Measurements from ENCODE around the gene PPP1R3E.

Gene PPP1R3E

GRCh38 chr14:23322568-23323517, 20.2 kb upstream of the PPP1R3E start:
- DNase-seq, result no peak
- H3K14ac ChIP-seq (ENCODE audit: low read length), result no peak overlapping the region
- no peaks in the 10 kb centered on the region for H3K27me3 ChIP-seq (ENCODE audit: insufficient read depth, low read length)
- H4K91ac ChIP-seq (ENCODE audit: low read depth, low read length), result peak overlapping the region; percentile 100
- H3K36me3 ChIP-seq (ENCODE audit: control insufficient read depth in 1 of 2, insufficient read depth in 2 of 2, low read length in 2 of 2), result peaks cover 25 to 30% of the 10 kb centered on the region in 2 experiments
- peaks cover 9% of the 10 kb centered on the region for H3K79me2 ChIP-seq (ENCODE audit: control insufficient read depth, insufficient read depth, low read length, poor library complexity)
- no peaks in the 10 kb centered on the region for H3K9me3 ChIP-seq (ENCODE audit: insufficient read depth, low read depth, low read length)
- no peak overlapping the region for H2BK120ac ChIP-seq (ENCODE audit: insufficient read depth, low read length, poor library complexity)
- peak overlapping the region; percentile 73 for H3K4me2 ChIP-seq (ENCODE audit: low read length)
- H3K9ac ChIP-seq (ENCODE audit: low read length), result peak overlapping the region; percentile 90
- H4K8ac ChIP-seq (ENCODE audit: low read depth, low read length), result no peak overlapping the region
- H2AFZ ChIP-seq (ENCODE audit: insufficient read depth, low read length, poor library complexity), result peak overlapping the region; percentile 30
- 100% methylated on average over 1 of the region's 10 CpGs for WGBS (ENCODE audit: extremely low coverage, insufficient coverage, insufficient read length)
- peak overlapping the region; percentile 100 for H3K4ac ChIP-seq (ENCODE audit: low read depth, low read length)
- H2BK5ac ChIP-seq (ENCODE audit: low read depth, low read length, poor library complexity), result no peak overlapping the region
- H3K18ac ChIP-seq (ENCODE audit: low read length), result no peak overlapping the region
- H3K79me1 ChIP-seq (ENCODE audit: low read length), result peaks cover 17% of the 10 kb centered on the region
- H4K12ac ChIP-seq (ENCODE audit: low read depth, low read length), result no peak overlapping the region
- no peak overlapping the region for H2AK5ac ChIP-seq (ENCODE audit: low read length)
- H2BK12ac ChIP-seq (ENCODE audit: low read length), result no peak overlapping the region
- H3K23ac ChIP-seq (ENCODE audit: low read length), result no peak overlapping the region
- H3K4me1 ChIP-seq (ENCODE audit: control insufficient read depth in 1 of 2, insufficient read depth in 2 of 2, low read length in 2 of 2), result peaks cover 8 to 10% of the 10 kb centered on the region in 2 experiments
- H3K27ac ChIP-seq (ENCODE audit: low read depth, low read length), result no peak overlapping the region
- peak overlapping the region; percentile 80 for H3K4me3 ChIP-seq (ENCODE audit: low read depth, low read length)

- no CpG with 5 or more reads among the region's 64 CpGs for WGBS (ENCODE audit: extremely low coverage, insufficient coverage, insufficient read length)
- Histone ChIP-seq H4K8ac (ENCODE audit: low read depth, low read length) (peak overlapping the region; percentile 99), H3K23ac (ENCODE audit: low read length) (no peak overlapping the region), H2BK5ac (ENCODE audit: low read depth, low read length, poor library complexity) (peak overlapping the region; percentile 99), H3K18ac (ENCODE audit: low read length) (peak overlapping the region; percentile 99), H3K9me3 (ENCODE audit: insufficient read depth, low read depth, low read length) (no peaks in the 10 kb centered on the region), H3K36me3 (ENCODE audit: control insufficient read depth in 1 of 2, insufficient read depth in 2 of 2, low read length in 2 of 2) (peaks cover 30 to 32% of the 10 kb centered on the region in 2 experiments), H3K27ac (ENCODE audit: low read depth, low read length) (peak overlapping the region; percentile 88), H3K14ac (ENCODE audit: low read length) (peak overlapping the region; percentile 99), H3K4ac (ENCODE audit: low read depth, low read length) (peak overlapping the region; percentile 100), H3K9ac (ENCODE audit: low read length) (peak overlapping the region; percentile 98), H2AFZ (ENCODE audit: insufficient read depth, low read length, poor library complexity) (peak overlapping the region; percentile 96), H3K79me1 (ENCODE audit: low read length) (peaks cover 17% of the 10 kb centered on the region), H3K4me2 (ENCODE audit: low read length) (peak overlapping the region; percentile 73), H4K12ac (ENCODE audit: low read depth, low read length) (peak overlapping the region; percentile 100), H2BK12ac (ENCODE audit: low read length) (no peak overlapping the region), H2BK120ac (ENCODE audit: insufficient read depth, low read length, poor library complexity) (peak overlapping the region; percentile 90), H3K4me3 (ENCODE audit: low read depth, low read length) (peak overlapping the region; percentile 80), H2AK5ac (ENCODE audit: low read length) (peak overlapping the region; percentile 98), H4K91ac (ENCODE audit: low read depth, low read length) (peak overlapping the region; percentile 100), H3K27me3 (ENCODE audit: insufficient read depth, low read length) (no peaks in the 10 kb centered on the region), H3K4me1 (ENCODE audit: control insufficient read depth in 1 of 2, insufficient read depth in 2 of 2, low read length in 2 of 2) (peaks cover 8 to 10% of the 10 kb centered on the region in 2 experiments), H3K79me2 (ENCODE audit: control insufficient read depth, insufficient read depth, low read length, poor library complexity) (peaks cover 9% of the 10 kb centered on the region)
- peak; percentile 7 to 43 for DNase-seq
These were observed 19.2 kb upstream of the PPP1R3E start for GRCh38 chr14:23321572-23322547.

GRCh38 chr14:23320584-23321571, 18.2 kb upstream of the PPP1R3E start, which contains the start of gene PABPN1:
Gene PABPN1 (plus strand): TSS chr14:23321457. CDS start chr14:23321470, 13 bp downstream.
- no CpG with 5 or more reads among the region's 63 CpGs for WGBS (ENCODE audit: extremely low coverage, insufficient coverage, insufficient read length)
- H2BK12ac ChIP-seq (ENCODE audit: low read length), result peak within 1 kb of the TSS; percentile 42
- peaks cover 8 to 10% of the 10 kb centered on the region in 2 experiments for H3K4me1 ChIP-seq (ENCODE audit: control insufficient read depth in 1 of 2, insufficient read depth in 2 of 2, low read length in 2 of 2)
- peaks cover 9% of the 10 kb centered on the region for H3K79me2 ChIP-seq (ENCODE audit: control insufficient read depth, insufficient read depth, low read length, poor library complexity)
- peak within 1 kb of the TSS; percentile 100 for H3K4ac ChIP-seq (ENCODE audit: low read depth, low read length)
- peak within 1 kb of the TSS; percentile 99 for H2BK5ac ChIP-seq (ENCODE audit: low read depth, low read length, poor library complexity)
- H4K8ac ChIP-seq (ENCODE audit: low read depth, low read length), result peak within 1 kb of the TSS; percentile 99
- no peaks in the 10 kb centered on the region for H3K9me3 ChIP-seq (ENCODE audit: insufficient read depth, low read depth, low read length)
- no peak within 1 kb of the TSS for H3K23ac ChIP-seq (ENCODE audit: low read length)
- H3K79me1 ChIP-seq (ENCODE audit: low read length), result peaks cover 17% of the 10 kb centered on the region
- peak within 1 kb of the TSS; percentile 100 for H4K12ac ChIP-seq (ENCODE audit: low read depth, low read length)
- H3K27ac ChIP-seq (ENCODE audit: low read depth, low read length), result peak within 1 kb of the TSS; percentile 88
- peak within 1 kb of the TSS; percentile 96 for H2AFZ ChIP-seq (ENCODE audit: insufficient read depth, low read length, poor library complexity)
- DNase-seq, result peak; percentile 100
- peak within 1 kb of the TSS; percentile 100 for H4K91ac ChIP-seq (ENCODE audit: low read depth, low read length)
- H3K9ac ChIP-seq (ENCODE audit: low read length), result peak within 1 kb of the TSS; percentile 98
- H2BK120ac ChIP-seq (ENCODE audit: insufficient read depth, low read length, poor library complexity), result peak within 1 kb of the TSS; percentile 90
- peak within 1 kb of the TSS; percentile 98 for H2AK5ac ChIP-seq (ENCODE audit: low read length)
- peak within 1 kb of the TSS; percentile 99 for H3K14ac ChIP-seq (ENCODE audit: low read length)
- peak within 1 kb of the TSS; percentile 73 for H3K4me2 ChIP-seq (ENCODE audit: low read length)
- H3K4me3 ChIP-seq (ENCODE audit: low read depth, low read length), result peak within 1 kb of the TSS; percentile 80
- peak within 1 kb of the TSS; percentile 99 for H3K18ac ChIP-seq (ENCODE audit: low read length)
- H3K36me3 ChIP-seq (ENCODE audit: control insufficient read depth in 1 of 2, insufficient read depth in 2 of 2, low read length in 2 of 2), result peaks cover 29 to 31% of the 10 kb centered on the region in 2 experiments
- H3K27me3 ChIP-seq (ENCODE audit: insufficient read depth, low read length), result no peaks in the 10 kb centered on the region
